Tibial nerve (tissue), 4 donors: ENCODE data around the gene SALL3.

Source experiments
- EP300 ChIP-seq, 2 donors: sonication (generic); formaldehyde crosslinking; IDR thresholded peaks; one replicate each; pipeline ENCODE4 v1.6.1; 2017; ENCODE audit warnings: antibody characterized with exemption in 2 of 2, mild to moderate bottlenecking in 1 of 2
- POLR2A ChIP-seq, 2 donors: fragments of 450-650 bp; IDR thresholded peaks; one replicate each; pipeline ENCODE4 v1.6.1; 2017; ENCODE audit warnings: antibody characterized with exemption in 2 of 2, mild to moderate bottlenecking in 2 of 2, moderate library complexity in 2 of 2
- TF ChIP-seq, protein P1 (sequence below), 5 experiments: fragments of 200-600 bp in 3 of 5; fragments of 450-650 bp in 2 of 5; sonication (generic) in 3 of 5; IDR thresholded peaks; one replicate each; pipeline ENCODE4 v1.5.1; 2016 to 2019; ENCODE audit warnings: antibody characterized with exemption in 5 of 5, mild to moderate bottlenecking in 3 of 5, moderate library complexity in 2 of 5

GRCh38 chr18:78998371-78999071 lies 18.9 kb downstream of the SALL3 start:
- TF ChIP-seq, protein P1, sequence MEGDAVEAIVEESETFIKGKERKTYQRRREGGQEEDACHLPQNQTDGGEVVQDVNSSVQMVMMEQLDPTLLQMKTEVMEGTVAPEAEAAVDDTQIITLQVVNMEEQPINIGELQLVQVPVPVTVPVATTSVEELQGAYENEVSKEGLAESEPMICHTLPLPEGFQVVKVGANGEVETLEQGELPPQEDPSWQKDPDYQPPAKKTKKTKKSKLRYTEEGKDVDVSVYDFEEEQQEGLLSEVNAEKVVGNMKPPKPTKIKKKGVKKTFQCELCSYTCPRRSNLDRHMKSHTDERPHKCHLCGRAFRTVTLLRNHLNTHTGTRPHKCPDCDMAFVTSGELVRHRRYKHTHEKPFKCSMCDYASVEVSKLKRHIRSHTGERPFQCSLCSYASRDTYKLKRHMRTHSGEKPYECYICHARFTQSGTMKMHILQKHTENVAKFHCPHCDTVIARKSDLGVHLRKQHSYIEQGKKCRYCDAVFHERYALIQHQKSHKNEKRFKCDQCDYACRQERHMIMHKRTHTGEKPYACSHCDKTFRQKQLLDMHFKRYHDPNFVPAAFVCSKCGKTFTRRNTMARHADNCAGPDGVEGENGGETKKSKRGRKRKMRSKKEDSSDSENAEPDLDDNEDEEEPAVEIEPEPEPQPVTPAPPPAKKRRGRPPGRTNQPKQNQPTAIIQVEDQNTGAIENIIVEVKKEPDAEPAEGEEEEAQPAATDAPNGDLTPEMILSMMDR (IDR thresholded peaks at IDR 0.05), result no peak
- TF ChIP-seq POLR2A (IDR thresholded peaks at IDR 0.05) (no peak), EP300 (IDR thresholded peaks at IDR 0.05) (no peak)
